Uterus (tissue), 2 donors: ENCODE data around the gene XIST.

Experiments
- CTCF ChIP-seq, 4 experiments: fragments of 200-600 bp in 2 of 4; fragments of 450-650 bp in 2 of 4; sonication (generic) in 2 of 4; IDR thresholded peaks; one replicate each; pipeline ENCODE4 v1.5.1; 2016 to 2019; ENCODE audit warnings: antibody characterized with exemption in 4 of 4, mild to moderate bottlenecking in 2 of 4, moderate library complexity in 1 of 4
- POLR2A ChIP-seq, 2 donors: fragments of 450-650 bp; IDR thresholded peaks; one replicate each; pipeline ENCODE4 v1.6.1; 2016; ENCODE audit warnings: antibody characterized with exemption in 2 of 2, mild to moderate bottlenecking in 1 of 2, moderate library complexity in 1 of 2

GRCh38 chrX:73830489-73831414, 21.8 kb downstream of the XIST start:
- TF ChIP-seq CTCF (IDR thresholded peaks at IDR 0.05) (no peak), POLR2A (IDR thresholded peaks at IDR 0.05) (no peak)
